ENCODE data around the gene MAP4.
"Not testable (repeated sequence)": the region's sequence is repeated elsewhere in the genome, so short reads cannot be mapped to it uniquely, and the experiment has no call there.

The MAP4 gene

GRCh38 chr3:48023377-48023776 lies 7.2 kb upstream of the MAP4 start:
- in situ Hi-C loops (cut with HindIII; ENCODE audit: low pct_ligation_motif_present, low pct_unique_long_range_greater_than_20kb, low sequenced_read_pairs): no loop called here
- no peak for DNase-seq

GRCh38 chr3:48022178-48022577 lies 6.0 kb upstream of the MAP4 start:
- no peak for DNase-seq
- in situ Hi-C loops (cut with HindIII; ENCODE audit: low pct_ligation_motif_present, low pct_unique_long_range_greater_than_20kb, low sequenced_read_pairs): no loop called here

- DNase-seq: peak; percentile 19
- in situ Hi-C loops (cut with HindIII; ENCODE audit: low pct_ligation_motif_present, low pct_unique_long_range_greater_than_20kb, low sequenced_read_pairs): no loop called here
Measured at GRCh38 chr3:48018841-48019240, 2.6 kb upstream of the MAP4 start.

DNA sequence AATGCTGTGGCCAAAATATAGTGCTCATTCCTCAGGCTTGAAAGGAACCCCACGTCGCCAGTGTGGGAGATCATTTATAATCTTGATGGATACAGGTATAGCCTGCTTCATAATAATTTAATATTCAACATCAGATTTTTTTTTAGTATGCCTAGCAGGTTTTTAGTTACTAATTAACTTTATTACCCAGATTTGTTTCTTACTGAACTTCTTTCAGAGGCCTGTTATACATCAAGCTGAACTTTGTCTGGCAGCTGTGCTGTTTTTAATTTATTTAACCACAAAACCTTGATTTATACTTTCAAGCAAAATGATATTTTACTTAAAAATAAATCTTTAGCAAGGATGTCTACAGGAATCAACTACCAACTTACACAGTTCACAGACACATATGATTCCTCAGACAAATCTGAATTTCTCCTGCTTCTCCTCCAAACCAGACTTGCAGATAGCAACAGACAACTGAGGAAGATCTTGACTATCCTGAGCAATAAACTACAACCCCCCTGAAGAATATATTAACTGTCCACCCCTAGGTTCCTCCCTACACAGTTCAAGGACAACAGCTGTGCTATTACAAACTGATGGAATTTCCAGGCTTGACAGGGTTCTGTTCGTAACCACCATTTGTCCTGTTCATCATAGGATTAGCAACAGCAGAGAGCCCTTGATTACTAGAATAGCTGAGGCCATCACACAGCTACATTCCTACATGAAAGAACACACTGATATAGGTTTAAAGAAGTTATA lies 610 bp downstream of the MAP4 start:
- peak; percentile 24 for DNase-seq
- in situ Hi-C loops (cut with HindIII; ENCODE audit: low pct_ligation_motif_present, low pct_unique_long_range_greater_than_20kb, low sequenced_read_pairs): no loop called here

GRCh38 chr3:48014358-48014757 lies 1.9 kb downstream of the MAP4 start:
- in situ Hi-C loops (cut with HindIII; ENCODE audit: low pct_ligation_motif_present, low pct_unique_long_range_greater_than_20kb, low sequenced_read_pairs): no loop called here
- DNase-seq: no peak

DNA sequence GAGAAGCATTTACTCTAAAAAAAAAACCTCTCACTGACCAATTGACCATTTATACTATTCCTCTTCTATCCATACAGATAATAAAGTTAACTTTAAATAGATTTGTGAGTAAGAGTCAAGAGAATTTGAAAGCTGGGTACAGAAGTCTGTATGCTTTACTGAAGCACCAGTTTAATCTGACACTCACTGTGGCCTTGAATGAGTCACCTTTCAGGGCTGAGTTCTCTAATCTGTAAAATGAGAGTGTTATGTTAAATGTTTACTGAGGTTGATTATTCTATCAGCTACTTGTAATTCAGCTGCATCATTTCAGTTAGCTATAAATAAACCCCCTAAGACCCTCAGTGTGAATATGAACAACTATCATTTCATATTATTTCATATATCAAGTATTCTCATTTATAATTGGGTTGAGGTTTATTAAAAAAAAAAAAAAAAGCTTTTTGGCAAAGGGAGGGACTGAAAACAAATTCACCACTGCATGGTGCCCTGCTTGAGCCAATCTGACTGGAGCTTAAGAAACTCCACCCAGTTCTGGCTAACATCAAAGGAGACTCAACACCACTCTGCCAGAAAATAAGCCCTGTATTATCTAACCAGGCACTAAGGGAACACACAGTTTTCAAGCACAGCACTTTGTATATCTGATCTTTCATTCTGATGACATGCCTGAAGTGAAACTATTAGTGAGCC lies 2.8 kb downstream of the MAP4 start:
- in situ Hi-C loops (cut with HindIII; ENCODE audit: low pct_ligation_motif_present, low pct_unique_long_range_greater_than_20kb, low sequenced_read_pairs): no loop called here
- peak; percentile 54 for DNase-seq

GRCh38 chr3:48012659-48013058 lies 3.6 kb downstream of the MAP4 start:
- in situ Hi-C loops (cut with HindIII; ENCODE audit: low pct_ligation_motif_present, low pct_unique_long_range_greater_than_20kb, low sequenced_read_pairs): no loop called here
- no peak for DNase-seq

DNA sequence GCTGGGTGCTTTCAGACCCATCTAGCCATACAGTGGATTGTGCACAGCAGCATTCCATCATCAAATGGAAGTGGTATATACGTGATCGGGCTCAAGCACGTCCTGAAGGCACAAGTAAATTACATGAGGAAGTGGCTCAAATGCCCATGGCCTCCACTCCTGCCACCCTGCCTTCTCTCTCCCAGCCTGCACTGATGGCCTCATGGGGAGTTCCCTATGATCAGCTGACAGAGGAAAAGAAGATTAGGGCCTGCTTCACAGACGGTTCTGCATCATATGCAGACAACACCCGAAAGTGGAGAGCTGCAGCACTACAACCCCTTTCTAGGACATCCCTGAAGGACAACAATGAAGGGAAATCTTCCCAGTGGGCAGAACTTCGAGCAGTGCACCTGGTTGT lies 8.2 kb downstream of the MAP4 start:
- DNase-seq; in situ Hi-C loops (cut with HindIII; ENCODE audit: low pct_ligation_motif_present, low pct_unique_long_range_greater_than_20kb, low sequenced_read_pairs): not testable (repeated sequence)

DNA sequence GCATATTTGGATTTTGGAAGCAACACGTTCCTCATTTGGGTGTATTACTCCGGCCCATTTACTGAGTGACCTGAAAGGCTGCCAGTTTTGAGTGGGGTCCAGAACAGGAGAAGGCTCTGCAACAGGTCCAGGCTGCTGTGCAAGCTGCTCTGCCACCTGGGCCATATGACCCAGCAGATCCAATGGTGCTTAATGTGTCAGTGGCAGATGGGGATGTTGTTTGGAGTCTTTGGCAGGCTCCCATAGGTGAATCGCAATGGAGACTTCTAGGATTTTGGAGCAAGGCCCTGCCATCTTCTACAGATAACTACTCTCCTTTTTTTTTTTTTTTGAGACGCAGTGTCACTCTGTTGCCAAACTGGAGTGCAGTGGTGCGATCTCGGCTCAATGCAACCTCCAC lies 8.9 kb downstream of the MAP4 start:
- DNase-seq; in situ Hi-C loops (cut with HindIII; ENCODE audit: low pct_ligation_motif_present, low pct_unique_long_range_greater_than_20kb, low sequenced_read_pairs): not testable (repeated sequence)

- in situ Hi-C loops (cut with HindIII; ENCODE audit: low pct_ligation_motif_present, low pct_unique_long_range_greater_than_20kb, low sequenced_read_pairs); DNase-seq: not testable (repeated sequence)
Measured at GRCh38 chr3:48006794-48007193, 9.4 kb downstream of the MAP4 start.

GRCh38 chr3:48004694-48005093 lies 11.5 kb downstream of the MAP4 start:
- in situ Hi-C loops (cut with HindIII; ENCODE audit: low pct_ligation_motif_present, low pct_unique_long_range_greater_than_20kb, low sequenced_read_pairs): no loop called here
- no peak for DNase-seq

- no peak for DNase-seq
- in situ Hi-C loops (cut with HindIII; ENCODE audit: low pct_ligation_motif_present, low pct_unique_long_range_greater_than_20kb, low sequenced_read_pairs): no loop called here
Measured at GRCh38 chr3:48002787-48003186, 13.4 kb downstream of the MAP4 start.

GRCh38 chr3:48001991-48002390 lies 14.2 kb downstream of the MAP4 start:
- in situ Hi-C loops (cut with HindIII; ENCODE audit: low pct_ligation_motif_present, low pct_unique_long_range_greater_than_20kb, low sequenced_read_pairs): no loop called here
- DNase-seq: no peak

GRCh38 chr3:48000212-48000611 lies 16.0 kb downstream of the MAP4 start:
- no peak for DNase-seq
- in situ Hi-C loops (cut with HindIII; ENCODE audit: low pct_ligation_motif_present, low pct_unique_long_range_greater_than_20kb, low sequenced_read_pairs): no loop called here

DNA sequence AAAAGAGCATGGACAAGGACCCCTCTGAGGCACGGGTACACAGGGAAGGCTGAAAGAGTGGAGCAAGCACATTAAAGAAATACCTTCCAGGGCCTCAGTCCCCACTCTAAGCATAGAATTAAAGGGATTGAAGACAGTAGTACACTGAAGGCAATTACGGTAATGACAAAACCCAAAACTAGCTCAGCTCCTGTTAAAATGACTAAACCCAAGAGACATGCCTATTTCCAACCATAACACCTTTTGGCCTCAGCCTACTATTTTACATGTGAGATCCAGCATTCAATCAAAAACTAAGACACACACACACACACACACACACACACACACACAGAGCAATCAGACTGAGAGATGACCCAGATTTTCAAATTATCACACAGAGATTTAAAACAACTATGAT lies 19.8 kb downstream of the MAP4 start:
- no peak for DNase-seq
- in situ Hi-C loops (cut with HindIII; ENCODE audit: low pct_ligation_motif_present, low pct_unique_long_range_greater_than_20kb, low sequenced_read_pairs): no loop called here

- no peak for DNase-seq
- in situ Hi-C loops (cut with HindIII; ENCODE audit: low pct_ligation_motif_present, low pct_unique_long_range_greater_than_20kb, low sequenced_read_pairs): no loop called here
Measured at GRCh38 chr3:47994180-47994579, 22.0 kb downstream of the MAP4 start.

GRCh38 chr3:47991341-47991740 lies 24.9 kb downstream of the MAP4 start:
- in situ Hi-C loops (cut with HindIII; ENCODE audit: low pct_ligation_motif_present, low pct_unique_long_range_greater_than_20kb, low sequenced_read_pairs): no loop called here
- no peak for DNase-seq

- DNase-seq: peak; percentile 83
- in situ Hi-C loops (cut with HindIII; ENCODE audit: low pct_ligation_motif_present, low pct_unique_long_range_greater_than_20kb, low sequenced_read_pairs): no loop called here
Measured at GRCh38 chr3:47989981-47990440, 26.2 kb downstream of the MAP4 start.

- in situ Hi-C loops (cut with HindIII; ENCODE audit: low pct_ligation_motif_present, low pct_unique_long_range_greater_than_20kb, low sequenced_read_pairs): no loop called here
- no peak for DNase-seq
Measured at GRCh38 chr3:47985381-47985780, 30.8 kb downstream of the MAP4 start.

Measured in ACHN (cell line).